NCI-H1436 treated with DMSO at 0.1 percent for 48 hours (cell line): ENCODE measurements around the gene QSER1.

Source experiments
- DNase-seq: peaks from one replicate; lab custom pipeline; 2025; lab: John Stamatoyannopoulos, UW

The QSER1 gene

GRCh38 chr11:32890843-32891656 is 1.6 kb upstream of the QSER1 start:
- peak; percentile 7 for DNase-seq

- DNase-seq: no peak
Measured at GRCh38 chr11:32891657-32892354, 805 bp upstream of the QSER1 start.

- DNase-seq: no peak
Measured at GRCh38 chr11:32893093-32893342, 407 bp downstream of the QSER1 start.

GRCh38 chr11:32893343-32894148 is 935 bp downstream of the QSER1 start:
- no peak for DNase-seq

GRCh38 chr11:32894149-32894827 is 1.7 kb downstream of the QSER1 start:
- DNase-seq: peak; percentile 57

- no peak for DNase-seq
Measured at GRCh38 chr11:32894921-32895320, 2.3 kb downstream of the QSER1 start.

GRCh38 chr11:32895471-32895870 is 2.9 kb downstream of the QSER1 start:
- DNase-seq: no peak

- DNase-seq: no peak
Measured at GRCh38 chr11:32897103-32897502, 4.5 kb downstream of the QSER1 start.

GRCh38 chr11:32899438-32899837 is 6.8 kb downstream of the QSER1 start:
- DNase-seq: no peak

- no peak for DNase-seq
Measured at GRCh38 chr11:32902089-32902665, 9.6 kb downstream of the QSER1 start.

GRCh38 chr11:32905028-32905667 is 12.5 kb downstream of the QSER1 start:
- DNase-seq: no peak

- no peak for DNase-seq
Measured at GRCh38 chr11:32908619-32909018, 16.0 kb downstream of the QSER1 start.

- DNase-seq: no peak
Measured at GRCh38 chr11:32911413-32911812, 18.8 kb downstream of the QSER1 start.

- no peak for DNase-seq
Measured at GRCh38 chr11:32913445-32913844, 20.8 kb downstream of the QSER1 start.

GRCh38 chr11:32916361-32916760 is 23.8 kb downstream of the QSER1 start:
- DNase-seq: no peak

- DNase-seq: no peak
Measured at GRCh38 chr11:32916994-32917393, 24.4 kb downstream of the QSER1 start.

GRCh38 chr11:32918427-32918826 is 25.8 kb downstream of the QSER1 start:
- no peak for DNase-seq

GRCh38 chr11:32919338-32919737 is 26.7 kb downstream of the QSER1 start:
- DNase-seq: no peak

- no peak for DNase-seq
Measured at GRCh38 chr11:32920570-32920969, 28.0 kb downstream of the QSER1 start.

- no peak for DNase-seq
Measured at GRCh38 chr11:32921204-32921603, 28.6 kb downstream of the QSER1 start.

- no peak for DNase-seq
Measured at GRCh38 chr11:32931606-32932005, 39.0 kb downstream of the QSER1 start.

GRCh38 chr11:32932196-32932595 is 39.6 kb downstream of the QSER1 start:
- DNase-seq: no peak
